HEK293 (cell line): ENCODE measurements around the gene ASB5.

Source experiments
- CTCF ChIA-PET: fragments of 350-600 bp; formaldehyde crosslinking; extraction: SDS; loops from one replicate; lab custom pipeline; 2021; ENCODE audit warnings: antibody characterized with exemption; lab: Yijun Ruan, JAX
- POLR2A ChIA-PET: fragments of 300-600 bp; formaldehyde crosslinking; extraction: SDS; loops from one replicate; lab custom pipeline; 2020; ENCODE audit warnings: antibody characterized with exemption, inconsistent platforms; lab: Yijun Ruan, JAX
- H3K27ac ChIP-seq: fragments of 200-500 bp; sonication (Bioruptor generic); 2 replicates; pipeline ENCODE4 v1.5.1; 2014; ENCODE audit warnings: low read depth, low read length, control low read depth, inconsistent platforms; ENCODE audit errors: extremely low read depth
- H3K36me3 ChIP-seq, 2 experiments: fragments of 200-500 bp in 1 of 2; sonication (Bioruptor generic) in 1 of 2; 1 replicate in 1 of 2; 2 replicates in 1 of 2; pipeline ENCODE4 v1.5.1; 2014 to 2017; ENCODE audit warnings: inconsistent platforms in 2 of 2, low read length in 2 of 2; ENCODE audit not compliant: control insufficient read depth in 2 of 2, insufficient read depth in 1 of 2
- H3K4me1 ChIP-seq: fragments of 200-500 bp; sonication (Bioruptor generic); 2 replicates; pipeline ENCODE4 v1.5.1; 2014; ENCODE audit warnings: mild to moderate bottlenecking, low read length, inconsistent platforms; ENCODE audit not compliant: control insufficient read depth, insufficient read depth
- H3K4me3 ChIP-seq: 2 replicates; pipeline ENCODE4 v1.5.1; 2011; ENCODE audit warnings: low read depth, mild to moderate bottlenecking, control low read depth, low read length, moderate library complexity
- H3K9me3 ChIP-seq: fragments of 200-500 bp; sonication (Bioruptor generic); 2 replicates; pipeline ENCODE4 v1.5.1; 2014; ENCODE audit warnings: low read depth, low read length, inconsistent platforms; ENCODE audit not compliant: control insufficient read depth, insufficient read depth
- GLI2 ChIP-seq: fragments of 450-650 bp; formaldehyde crosslinking; IDR thresholded peaks from 2 replicates; pipeline ENCODE4; 2017; ENCODE audit warnings: missing biosample characterization, missing genetic modification characterization, low read depth, borderline replicate concordance
- KLF17 ChIP-seq: fragments of 450-650 bp; formaldehyde crosslinking; IDR thresholded peaks from 2 replicates; pipeline ENCODE4 v1.5.1; 2016; ENCODE audit warnings: missing biosample characterization, missing genetic modification characterization
- KLF7 ChIP-seq: fragments of 450-650 bp; formaldehyde crosslinking; IDR thresholded peaks from 2 replicates; pipeline ENCODE4 v1.5.1; 2016; ENCODE audit warnings: missing biosample characterization, missing genetic modification characterization, borderline replicate concordance
- MZF1 ChIP-seq: fragments of 450-650 bp; formaldehyde crosslinking; IDR thresholded peaks from 2 replicates; pipeline ENCODE4 v1.5.1; 2017; ENCODE audit warnings: missing biosample characterization, missing genetic modification characterization, borderline replicate concordance
- OSR2 ChIP-seq: fragments of 450-650 bp; formaldehyde crosslinking; IDR thresholded peaks from 2 replicates; pipeline ENCODE4 v1.5.1; 2016; ENCODE audit warnings: missing biosample characterization, missing genetic modification characterization
- YY2 ChIP-seq: fragments of 450-650 bp; formaldehyde crosslinking; IDR thresholded peaks from 2 replicates; pipeline ENCODE4 v1.5.1; 2016; ENCODE audit warnings: missing biosample characterization, missing genetic modification characterization
- ZNF175 ChIP-seq: fragments of 450-650 bp; formaldehyde crosslinking; IDR thresholded peaks from 2 replicates; pipeline ENCODE4 v1.5.1; 2016; ENCODE audit warnings: missing biosample characterization, missing genetic modification characterization
- ZNF280D ChIP-seq: fragments of 450-650 bp; formaldehyde crosslinking; IDR thresholded peaks from 2 replicates; pipeline ENCODE4 v1.5.1; 2016; ENCODE audit warnings: missing biosample characterization, missing genetic modification characterization
- ZNF354C ChIP-seq: fragments of 450-650 bp; formaldehyde crosslinking; IDR thresholded peaks from 2 replicates; pipeline ENCODE4 v1.5.1; 2016; ENCODE audit warnings: missing biosample characterization, missing genetic modification characterization, low read depth, borderline replicate concordance
- ZNF394 ChIP-seq: fragments of 450-650 bp; formaldehyde crosslinking; IDR thresholded peaks from 2 replicates; pipeline ENCODE4 v1.5.1; 2016; ENCODE audit warnings: missing biosample characterization, missing genetic modification characterization, mild to moderate bottlenecking, moderate library complexity, borderline replicate concordance
- ZNF488 ChIP-seq: fragments of 450-650 bp; formaldehyde crosslinking; IDR thresholded peaks from 2 replicates; pipeline ENCODE4 v1.5.1; 2016; ENCODE audit warnings: missing biosample characterization, missing genetic modification characterization
- ZNF518A ChIP-seq: fragments of 450-650 bp; formaldehyde crosslinking; conservative IDR thresholded peaks from 2 replicates; pipeline ENCODE4 v1.5.1; 2016; ENCODE audit warnings: low read depth, missing biosample characterization, missing genetic modification characterization
- ZNF623 ChIP-seq: fragments of 450-650 bp; formaldehyde crosslinking; IDR thresholded peaks from 2 replicates; pipeline ENCODE4 v1.5.1; 2016; ENCODE audit warnings: missing biosample characterization, missing genetic modification characterization
- ZNF660 ChIP-seq: fragments of 450-650 bp; IDR thresholded peaks from 2 replicates; pipeline ENCODE4 v1.5.1; 2018; ENCODE audit warnings: missing biosample characterization, mild to moderate bottlenecking, missing genetic modification characterization
- ZNF664 ChIP-seq: fragments of 450-650 bp; formaldehyde crosslinking; IDR thresholded peaks from 2 replicates; pipeline ENCODE4 v1.5.1; 2016; ENCODE audit warnings: missing biosample characterization, missing genetic modification characterization
- ZNF670 ChIP-seq: fragments of 450-650 bp; formaldehyde crosslinking; IDR thresholded peaks from 2 replicates; pipeline ENCODE4 v1.5.1; 2016; ENCODE audit warnings: missing biosample characterization, missing genetic modification characterization, low read depth
- ZNF747 ChIP-seq: fragments of 450-650 bp; formaldehyde crosslinking; IDR thresholded peaks from 2 replicates; pipeline ENCODE4 v1.5.1; 2016; ENCODE audit warnings: missing biosample characterization, missing genetic modification characterization
- ZNF785 ChIP-seq: fragments of 450-650 bp; formaldehyde crosslinking; IDR thresholded peaks from 2 replicates; pipeline ENCODE4 v1.5.1; 2016; ENCODE audit warnings: missing biosample characterization, missing genetic modification characterization
- ZNF830 ChIP-seq: fragments of 450-650 bp; IDR thresholded peaks from 2 replicates; pipeline ENCODE4 v1.5.0; 2018; ENCODE audit warnings: missing biosample characterization, missing genetic modification characterization, low read depth, mild to moderate bottlenecking, moderate library complexity
- TF ChIP-seq, protein P1 (sequence below): fragments of 450-650 bp; formaldehyde crosslinking; IDR thresholded peaks from 2 replicates; pipeline ENCODE4 v1.5.1; 2016; ENCODE audit warnings: missing biosample characterization, missing genetic modification characterization

ASB5 gene

DNA sequence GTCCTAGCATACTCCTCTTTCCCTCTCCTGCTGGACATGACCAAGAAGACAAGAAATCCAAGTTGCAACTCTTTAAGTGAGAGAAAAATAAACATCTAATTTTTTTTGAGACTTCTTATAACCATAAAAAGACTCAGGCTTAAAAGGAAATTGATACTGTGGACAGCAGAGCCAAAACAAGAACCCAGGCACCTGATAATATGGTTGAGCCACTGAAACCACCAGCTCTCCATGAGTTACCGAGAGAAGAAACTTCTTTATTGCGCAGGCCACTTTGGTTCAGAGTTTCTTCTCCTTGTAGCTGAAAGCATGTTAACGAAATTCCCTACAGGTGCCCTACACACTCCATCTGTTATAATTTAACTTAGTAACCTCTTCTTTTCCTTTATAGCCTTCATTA lies 39.4 kb upstream of the ASB5 start:
- CTCF ChIA-PET, result interaction anchor here (1.0 kb wide), 1 partner anchor 362 kb away, joined by 3 read pairs; no protein-coding TSS in a partner anchor
- TF ChIP-seq KLF7 (tag by site-specific recombination) (no peak), ZNF280D (no peak)
- POLR2A ChIA-PET, result interaction anchor here (1.5 kb wide), 1 partner anchor 11 kb away, joined by 3 read pairs; the partner anchor contains the start of gene SPCS3
- Histone ChIP-seq H3K4me3 (no peak overlapping the region), H3K27ac (no peak overlapping the region), H3K36me3 (no peaks in the 10 kb centered on the region), H3K4me1 (no peaks in the 10 kb centered on the region), H3K9me3 (no peaks in the 10 kb centered on the region)

GRCh38 chr4:176307666-176307930 lies 38.6 kb upstream of the ASB5 start:
- Histone ChIP-seq H3K36me3 (no peaks in the 10 kb centered on the region), H3K27ac (no peak overlapping the region), H3K9me3 (no peaks in the 10 kb centered on the region), H3K4me3 (no peak overlapping the region), H3K4me1 (no peaks in the 10 kb centered on the region)
- POLR2A ChIA-PET, result no interaction called here
- CTCF ChIA-PET, result no interaction called here
- TF ChIP-seq OSR2 (tag by site-specific recombination), result no peak
- TF ChIP-seq MZF1 (tag by site-specific recombination), result no peak
- no peak for TF ChIP-seq GLI2 (tag by site-specific recombination)
- no peak for TF ChIP-seq ZNF664 (tag by site-specific recombination)
- no peak for TF ChIP-seq YY2 (tag by site-specific recombination)
- no peak for TF ChIP-seq ZNF394 (tag by site-specific recombination)
- TF ChIP-seq ZNF488 (tag by site-specific recombination), result no peak
- TF ChIP-seq ZNF785, result no peak
- no peak for TF ChIP-seq ZNF280D
- TF ChIP-seq ZNF354C (tag by site-specific recombination), result no peak
- no peak for TF ChIP-seq ZNF518A (tag by site-specific recombination)
- TF ChIP-seq ZNF747, result no peak
- TF ChIP-seq ZNF830 (tag by site-specific recombination), result no peak
- TF ChIP-seq, protein P1, sequence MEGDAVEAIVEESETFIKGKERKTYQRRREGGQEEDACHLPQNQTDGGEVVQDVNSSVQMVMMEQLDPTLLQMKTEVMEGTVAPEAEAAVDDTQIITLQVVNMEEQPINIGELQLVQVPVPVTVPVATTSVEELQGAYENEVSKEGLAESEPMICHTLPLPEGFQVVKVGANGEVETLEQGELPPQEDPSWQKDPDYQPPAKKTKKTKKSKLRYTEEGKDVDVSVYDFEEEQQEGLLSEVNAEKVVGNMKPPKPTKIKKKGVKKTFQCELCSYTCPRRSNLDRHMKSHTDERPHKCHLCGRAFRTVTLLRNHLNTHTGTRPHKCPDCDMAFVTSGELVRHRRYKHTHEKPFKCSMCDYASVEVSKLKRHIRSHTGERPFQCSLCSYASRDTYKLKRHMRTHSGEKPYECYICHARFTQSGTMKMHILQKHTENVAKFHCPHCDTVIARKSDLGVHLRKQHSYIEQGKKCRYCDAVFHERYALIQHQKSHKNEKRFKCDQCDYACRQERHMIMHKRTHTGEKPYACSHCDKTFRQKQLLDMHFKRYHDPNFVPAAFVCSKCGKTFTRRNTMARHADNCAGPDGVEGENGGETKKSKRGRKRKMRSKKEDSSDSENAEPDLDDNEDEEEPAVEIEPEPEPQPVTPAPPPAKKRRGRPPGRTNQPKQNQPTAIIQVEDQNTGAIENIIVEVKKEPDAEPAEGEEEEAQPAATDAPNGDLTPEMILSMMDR (tag by site-specific recombination), result no peak
- no peak for TF ChIP-seq ZNF175 (tag by site-specific recombination)
- TF ChIP-seq ZNF623, result no peak
- TF ChIP-seq ZNF670 (tag by site-specific recombination), result no peak
- no peak for TF ChIP-seq KLF17 (tag by site-specific recombination)
- no peak for TF ChIP-seq ZNF660 (tag by site-specific recombination)
